PC-3 (cell line): ENCODE results near the gene MC4R.

Experiments used
- EZH2 ChIP-seq: fragments of 300-600 bp; sonication (generic); IDR thresholded peaks from one replicate; pipeline ENCODE4 v1.6.1; 2017; ENCODE audit warnings: antibody characterized with exemption, mild to moderate bottlenecking, low read length; ENCODE audit not compliant: unreplicated experiment
- TF ChIP-seq, protein P1 (sequence below): fragments of 300-600 bp; sonication (generic); conservative IDR thresholded peaks from 2 replicates; pipeline ENCODE4 v1.5.1; 2017; ENCODE audit warnings: antibody characterized with exemption, low read depth, mild to moderate bottlenecking, low read length

GRCh38 chr18:60411715-60412114, 39.1 kb upstream of the MC4R start:
- TF ChIP-seq, protein P1, sequence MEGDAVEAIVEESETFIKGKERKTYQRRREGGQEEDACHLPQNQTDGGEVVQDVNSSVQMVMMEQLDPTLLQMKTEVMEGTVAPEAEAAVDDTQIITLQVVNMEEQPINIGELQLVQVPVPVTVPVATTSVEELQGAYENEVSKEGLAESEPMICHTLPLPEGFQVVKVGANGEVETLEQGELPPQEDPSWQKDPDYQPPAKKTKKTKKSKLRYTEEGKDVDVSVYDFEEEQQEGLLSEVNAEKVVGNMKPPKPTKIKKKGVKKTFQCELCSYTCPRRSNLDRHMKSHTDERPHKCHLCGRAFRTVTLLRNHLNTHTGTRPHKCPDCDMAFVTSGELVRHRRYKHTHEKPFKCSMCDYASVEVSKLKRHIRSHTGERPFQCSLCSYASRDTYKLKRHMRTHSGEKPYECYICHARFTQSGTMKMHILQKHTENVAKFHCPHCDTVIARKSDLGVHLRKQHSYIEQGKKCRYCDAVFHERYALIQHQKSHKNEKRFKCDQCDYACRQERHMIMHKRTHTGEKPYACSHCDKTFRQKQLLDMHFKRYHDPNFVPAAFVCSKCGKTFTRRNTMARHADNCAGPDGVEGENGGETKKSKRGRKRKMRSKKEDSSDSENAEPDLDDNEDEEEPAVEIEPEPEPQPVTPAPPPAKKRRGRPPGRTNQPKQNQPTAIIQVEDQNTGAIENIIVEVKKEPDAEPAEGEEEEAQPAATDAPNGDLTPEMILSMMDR: peak; percentile 46; the same call in 1 of the 2 replicates
- TF ChIP-seq EZH2: no peak
